H9 (cell line): Measurements from ENCODE around the gene OPHN1. TPM values are rescaled to one million over a fixed set of nuclear protein-coding genes. Genes with fewer than 3 reads are reported as not detected.

Experiments
- DNase-seq: peaks from one replicate; pipeline ENCODE4 v3.0.0-alpha.2; 2017
- H2AFZ ChIP-seq: one replicate; pipeline ENCODE4 v1.6.1; 2013; ENCODE audit warnings: mild to moderate bottlenecking, low read length, control low read depth, moderate library complexity
- H2AK5ac ChIP-seq: 2 replicates; pipeline ENCODE4 v1.6.1; 2013; ENCODE audit warnings: low read length, control low read depth, mixed read lengths; ENCODE audit not compliant: insufficient read length
- H2BK120ac ChIP-seq: one replicate; pipeline ENCODE4 v1.6.1; 2013; ENCODE audit warnings: low read depth, mild to moderate bottlenecking, low read length, control low read depth, inconsistent platforms; ENCODE audit not compliant: poor library complexity, severe bottlenecking
- H2BK12ac ChIP-seq: 2 replicates; pipeline ENCODE4 v1.6.1; 2013; ENCODE audit warnings: low read length, control low read depth, mixed read lengths, low read depth; ENCODE audit not compliant: insufficient read length
- H2BK15ac ChIP-seq: 2 replicates; pipeline ENCODE4 v1.6.1; 2013; ENCODE audit warnings: low read depth, low read length, control low read depth
- H2BK20ac ChIP-seq: one replicate; pipeline ENCODE4 v1.6.1; 2013; ENCODE audit warnings: low read depth, mild to moderate bottlenecking, low read length, control low read depth, inconsistent platforms; ENCODE audit not compliant: poor library complexity, severe bottlenecking
- H2BK5ac ChIP-seq: 2 replicates; pipeline ENCODE4 v1.6.1; 2013; ENCODE audit warnings: low read length, control low read depth, mixed read lengths; ENCODE audit not compliant: insufficient read length
- H3K14ac ChIP-seq: 2 replicates; pipeline ENCODE4 v1.6.1; 2013; ENCODE audit warnings: low read length, control low read depth; ENCODE audit not compliant: insufficient read depth
- H3K18ac ChIP-seq: 2 replicates; pipeline ENCODE4 v1.6.1; 2013; ENCODE audit warnings: low read depth, mild to moderate bottlenecking, mixed read lengths, low read length, control low read depth; ENCODE audit not compliant: insufficient read length
- H3K23ac ChIP-seq: 2 replicates; pipeline ENCODE4 v1.6.1; 2013; ENCODE audit warnings: low read length, control low read depth, mixed read lengths, low read depth; ENCODE audit not compliant: insufficient read length
- H3K23me2 ChIP-seq: 2 replicates; pipeline ENCODE4 v1.6.1; 2013; ENCODE audit warnings: low read depth, mild to moderate bottlenecking, mixed read lengths, low read length, control low read depth; ENCODE audit not compliant: insufficient read length, poor library complexity, severe bottlenecking
- H3K27ac ChIP-seq: 2 replicates; pipeline ENCODE4 v1.5.1; 2013; ENCODE audit warnings: low read length, control low read depth, mixed read lengths, low read depth; ENCODE audit not compliant: insufficient read length
- H3K27me3 ChIP-seq: 2 replicates; pipeline ENCODE4 v1.6.1; 2013; ENCODE audit warnings: low read length, control low read depth, inconsistent platforms; ENCODE audit not compliant: insufficient read depth
- H3K4ac ChIP-seq: 2 replicates; pipeline ENCODE4 v1.6.1; 2013; ENCODE audit warnings: low read depth, mild to moderate bottlenecking, control low read depth, inconsistent platforms, low read length, moderate library complexity
- H3K4me1 ChIP-seq: 2 replicates; pipeline ENCODE4 v1.6.1; 2013; ENCODE audit warnings: low read length, control low read depth, inconsistent platforms; ENCODE audit not compliant: insufficient read depth
- H3K4me2 ChIP-seq: 2 replicates; pipeline ENCODE4 v1.6.1; 2013; ENCODE audit warnings: low read length, control low read depth, mixed read lengths; ENCODE audit not compliant: insufficient read length, insufficient read depth
- H3K56ac ChIP-seq: 2 replicates; pipeline ENCODE4 v1.6.1; 2013; ENCODE audit warnings: low read depth, mild to moderate bottlenecking, mixed read lengths, low read length, control low read depth; ENCODE audit not compliant: insufficient read length
- H3K79me1 ChIP-seq: 2 replicates; pipeline ENCODE4 v1.6.1; 2013; ENCODE audit warnings: low read depth, mild to moderate bottlenecking, moderate library complexity, low read length, control low read depth, inconsistent platforms; ENCODE audit not compliant: insufficient read depth, poor library complexity, severe bottlenecking
- H3K79me2 ChIP-seq: 2 replicates; pipeline ENCODE4 v1.6.1; 2013; ENCODE audit warnings: low read length, control low read depth, inconsistent platforms; ENCODE audit not compliant: insufficient read depth
- H3K9ac ChIP-seq: 2 replicates; pipeline ENCODE4 v1.6.1; 2013; ENCODE audit warnings: low read length, control low read depth, mixed read lengths; ENCODE audit not compliant: insufficient read length; ENCODE audit errors: extremely low read depth
- H3K9me3 ChIP-seq: one replicate; pipeline ENCODE4 v1.6.1; 2013; ENCODE audit warnings: low read depth, low read length, inconsistent platforms; ENCODE audit not compliant: control insufficient read depth
- H3T11ph ChIP-seq: one replicate; pipeline ENCODE4 v1.6.1; 2013; ENCODE audit warnings: mild to moderate bottlenecking, low read length, control low read depth, inconsistent platforms
- H4K20me1 ChIP-seq: one replicate; pipeline ENCODE4 v1.6.1; 2013; ENCODE audit not compliant: control insufficient read depth, insufficient read length, insufficient read depth
- H4K5ac ChIP-seq: 2 replicates; pipeline ENCODE4 v1.6.1; 2013; ENCODE audit warnings: low read depth, mild to moderate bottlenecking, mixed read lengths, low read length, control low read depth; ENCODE audit not compliant: insufficient read length
- H4K8ac ChIP-seq: replicated peaks from 2 replicates; pipeline ENCODE4 v1.6.1; 2013; ENCODE audit warnings: low read length, control low read depth, mixed read lengths, low read depth; ENCODE audit not compliant: insufficient read length
- H4K91ac ChIP-seq: 2 replicates; pipeline ENCODE4 v1.6.1; 2013; ENCODE audit warnings: low read depth, mild to moderate bottlenecking, moderate library complexity, mixed read lengths, low read length, control low read depth; ENCODE audit not compliant: insufficient read length
- H3K27ac Mint-ChIP-seq, 3 experiments: 2 replicates in 2 of 3; 3 replicates in 1 of 3; pipeline ENCODE4 v1.8.0; 2020 to 2021; ENCODE audit warnings: mixed read lengths in 3 of 3, mild to moderate bottlenecking in 1 of 3, moderate library complexity in 1 of 3
- H3K27me3 Mint-ChIP-seq: 2 replicates; pipeline ENCODE4 v1.8.0; 2021; ENCODE audit warnings: low read depth, mild to moderate bottlenecking, moderate library complexity, mixed read lengths
- H3K36me3 Mint-ChIP-seq, 3 experiments: 2 replicates in 2 of 3; 3 replicates in 1 of 3; pipeline ENCODE4 v1.8.0; 2020 to 2021; ENCODE audit warnings: low read depth in 3 of 3, mixed read lengths in 3 of 3; ENCODE audit not compliant: insufficient read depth in 1 of 3
- H3K4me1 Mint-ChIP-seq, 2 experiments: 2 replicates each; pipeline ENCODE4 v1.8.0; 2020; ENCODE audit warnings: mixed read lengths in 2 of 2
- H3K4me3 Mint-ChIP-seq, 2 experiments: 2 replicates in 1 of 2; 3 replicates in 1 of 2; pipeline ENCODE4 v1.8.0; 2020 to 2021; ENCODE audit warnings: mild to moderate bottlenecking in 2 of 2, mixed read lengths in 2 of 2, moderate library complexity in 1 of 2
- H3K9me3 Mint-ChIP-seq, 2 experiments: 2 replicates in 1 of 2; 3 replicates in 1 of 2; pipeline ENCODE4 v1.8.0; 2020; ENCODE audit warnings: mild to moderate bottlenecking in 2 of 2, mixed read lengths in 2 of 2, moderate library complexity in 1 of 2
- WGBS: extraction: QIAGEN DNeasy Blood & Tissue Kit; methylation state at CpG from one replicate; pipeline ENCODE4 v1.1.7; 2013; ENCODE audit warnings: missing lambda C conversion rate, low lambda C conversion rate, mixed read lengths; ENCODE audit not compliant: insufficient read length; ENCODE audit errors: extremely low coverage; 5-methylcytosine and 5-hydroxymethylcytosine counted together
- total RNA-seq: library from RNA; stranded (reverse); gene quantifications from 2 replicates; pipeline ENCODE4 v1.2.1, GENCODE V29; 2021
- TF ChIP-seq, protein P1 (sequence below): fragments of 200-600 bp; sonication (generic); conservative IDR thresholded peaks from 3 replicates; pipeline ENCODE4 v1.8.0; 2021; ENCODE audit warnings: antibody characterized with exemption, mild to moderate bottlenecking

Gene OPHN1
- total RNA-seq, 1 experiment from 2014 or later: 1.5 TPM

DNA sequence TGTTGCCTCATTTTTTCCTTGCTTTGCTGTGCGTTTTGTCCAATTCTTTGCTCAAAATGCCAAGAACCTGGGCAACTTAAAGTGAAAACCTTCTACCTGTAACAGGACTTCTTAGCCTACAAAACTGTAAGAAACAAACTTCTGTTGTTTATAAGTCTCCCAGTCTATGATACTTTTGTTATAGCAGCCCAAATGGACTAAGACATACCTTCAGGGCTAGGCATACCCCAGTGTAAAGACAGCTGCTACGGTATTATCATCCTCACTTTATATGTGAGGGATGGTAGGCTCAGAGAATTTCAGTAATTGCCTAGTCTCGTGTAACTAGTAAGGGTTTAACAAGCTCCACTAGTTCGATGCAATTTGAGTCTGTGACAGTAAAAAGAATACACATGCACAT, 6.0 kb upstream of the OPHN1 start:
- no peaks in the 10 kb centered on the region for H3K4me1 ChIP-seq
- H4K20me1 ChIP-seq: no peaks in the 10 kb centered on the region
- DNase-seq: no peak
- H3K79me1 ChIP-seq: no peaks in the 10 kb centered on the region
- H3K4me3 Mint-ChIP-seq: no peak overlapping the region
- H2BK12ac ChIP-seq: no peak overlapping the region
- no peak overlapping the region for H2BK20ac ChIP-seq
- H2AK5ac ChIP-seq: no peak overlapping the region
- H3K23me2 ChIP-seq: no peaks in the 10 kb centered on the region
- H2BK120ac ChIP-seq: no peak overlapping the region
- no peak overlapping the region for H3K27ac ChIP-seq
- H3K27me3 Mint-ChIP-seq: peaks cover 2% of the 10 kb centered on the region; the same call in 1 of the 2 replicates
- TF ChIP-seq, protein P1, sequence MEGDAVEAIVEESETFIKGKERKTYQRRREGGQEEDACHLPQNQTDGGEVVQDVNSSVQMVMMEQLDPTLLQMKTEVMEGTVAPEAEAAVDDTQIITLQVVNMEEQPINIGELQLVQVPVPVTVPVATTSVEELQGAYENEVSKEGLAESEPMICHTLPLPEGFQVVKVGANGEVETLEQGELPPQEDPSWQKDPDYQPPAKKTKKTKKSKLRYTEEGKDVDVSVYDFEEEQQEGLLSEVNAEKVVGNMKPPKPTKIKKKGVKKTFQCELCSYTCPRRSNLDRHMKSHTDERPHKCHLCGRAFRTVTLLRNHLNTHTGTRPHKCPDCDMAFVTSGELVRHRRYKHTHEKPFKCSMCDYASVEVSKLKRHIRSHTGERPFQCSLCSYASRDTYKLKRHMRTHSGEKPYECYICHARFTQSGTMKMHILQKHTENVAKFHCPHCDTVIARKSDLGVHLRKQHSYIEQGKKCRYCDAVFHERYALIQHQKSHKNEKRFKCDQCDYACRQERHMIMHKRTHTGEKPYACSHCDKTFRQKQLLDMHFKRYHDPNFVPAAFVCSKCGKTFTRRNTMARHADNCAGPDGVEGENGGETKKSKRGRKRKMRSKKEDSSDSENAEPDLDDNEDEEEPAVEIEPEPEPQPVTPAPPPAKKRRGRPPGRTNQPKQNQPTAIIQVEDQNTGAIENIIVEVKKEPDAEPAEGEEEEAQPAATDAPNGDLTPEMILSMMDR: no peak
- peaks cover 57 to 68% of the 10 kb centered on the region in 2 experiments for H3K9me3 Mint-ChIP-seq
- H2BK15ac ChIP-seq: no peak overlapping the region
- no peak overlapping the region for H3K9ac ChIP-seq
- H3K27me3 ChIP-seq: no peaks in the 10 kb centered on the region
- H3K4me1 Mint-ChIP-seq: peaks cover 4 to 6% of the 10 kb centered on the region in 2 experiments; a peak in 3 of 4 replicates
- no peak overlapping the region for H3K4ac ChIP-seq
- no CpG with 5 or more reads among the region's 4 CpGs for WGBS
- no peak overlapping the region for H3K4me2 ChIP-seq
- H3T11ph ChIP-seq: no peak overlapping the region
- no peak overlapping the region for H3K23ac ChIP-seq
- no peak overlapping the region for H3K56ac ChIP-seq
- peaks cover 0 to 4% (median 0%) of the 10 kb centered on the region in 3 experiments; a peak in 2 of 7 replicates for H3K36me3 Mint-ChIP-seq
- H3K14ac ChIP-seq: no peak overlapping the region
- no peak overlapping the region for H4K5ac ChIP-seq
- no peak overlapping the region for H4K8ac ChIP-seq
- no peak overlapping the region for H3K18ac ChIP-seq
- peaks cover 24% of the 10 kb centered on the region for H3K9me3 ChIP-seq
- no peak overlapping the region for H2AFZ ChIP-seq
- no peak overlapping the region for H2BK5ac ChIP-seq
- no peaks in the 10 kb centered on the region for H3K79me2 ChIP-seq
- H4K91ac ChIP-seq: no peak overlapping the region
- H3K27ac Mint-ChIP-seq: no peak overlapping the region
